ENCODE data around the gene PCDHGA1.
"Not testable (repeated sequence)": the region's sequence is repeated elsewhere in the genome, so short reads cannot be mapped to it uniquely, and the experiment has no call there.

PCDHGA1 gene

GRCh38 chr5:141371572-141372475 is 41.5 kb downstream of the PCDHGA1 start:
- no peak for DNase-seq (ENCODE audit: low read depth)
- no peak overlapping the region for H3K4me3 ChIP-seq (ENCODE audit: low read depth, low read length)
- TF ChIP-seq CTCF (conservative IDR thresholded peaks at IDR 0.05; ENCODE audit: low read depth, low read length) = no peak

DNA sequence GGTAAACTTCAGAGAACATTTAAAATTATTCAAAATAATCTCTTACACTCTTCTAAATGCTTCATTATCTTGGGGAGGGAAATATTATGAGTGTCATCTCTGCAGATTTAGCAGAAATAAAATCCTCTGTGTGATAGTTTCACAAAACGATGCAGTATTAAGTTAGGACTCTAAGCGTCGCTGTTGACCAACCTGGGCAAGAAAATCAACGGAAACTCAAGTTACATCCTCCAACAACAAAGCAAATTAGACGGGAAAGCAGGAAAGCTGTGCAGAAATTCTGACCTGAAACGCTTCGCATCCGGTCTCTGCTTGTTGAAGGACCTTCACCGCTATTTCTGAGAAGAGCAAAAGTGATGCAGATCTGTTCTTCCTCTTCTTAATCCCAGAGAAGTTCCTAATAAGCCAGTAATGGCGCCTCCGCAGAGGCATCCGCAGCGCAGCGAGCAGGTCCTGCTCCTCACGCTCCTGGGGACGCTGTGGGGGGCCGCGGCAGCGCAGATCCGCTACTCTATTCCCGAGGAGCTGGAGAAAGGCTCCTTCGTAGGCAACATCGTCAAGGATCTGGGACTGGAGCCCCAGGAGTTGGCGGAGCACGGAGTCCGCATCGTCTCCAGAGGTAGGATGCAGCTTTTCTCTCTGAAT is 43.5 kb downstream of the PCDHGA1 start, which contains the start of gene PCDHGA6:
TSS of gene PCDHGA6 (plus strand) at position 219 of the 645 bp plus-strand sequence. CDS start at position 412, 193 bp downstream.
- peak; percentile 58 for TF ChIP-seq CTCF (conservative IDR thresholded peaks at IDR 0.05; ENCODE audit: low read depth, low read length)
- peak within 1 kb of the TSS; percentile 32 for H3K4me3 ChIP-seq (ENCODE audit: low read depth, low read length)
- peak; percentile 50 for DNase-seq (ENCODE audit: low read depth)

DNA sequence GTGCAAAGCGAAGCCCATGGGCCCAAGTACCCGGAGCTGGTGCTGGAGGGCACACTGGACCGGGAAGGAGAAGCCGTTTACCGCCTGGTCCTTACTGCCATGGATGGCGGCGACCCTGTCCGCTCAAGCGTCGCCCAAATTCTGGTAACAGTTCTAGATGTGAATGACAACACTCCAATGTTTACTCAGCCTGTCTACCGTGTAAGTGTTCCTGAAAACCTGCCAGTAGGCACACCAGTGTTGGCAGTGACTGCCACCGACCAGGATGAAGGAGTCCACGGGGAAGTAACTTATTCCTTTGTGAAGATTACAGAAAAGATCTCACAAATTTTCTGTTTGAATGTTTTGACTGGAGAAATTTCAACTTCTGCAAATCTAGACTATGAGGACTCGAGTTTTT is 44.3 kb downstream of the PCDHGA1 start:
- DNase-seq (ENCODE audit: low read depth) = no peak
- H3K4me3 ChIP-seq (ENCODE audit: low read depth, low read length) = no peak overlapping the region
- no peak for TF ChIP-seq CTCF (conservative IDR thresholded peaks at IDR 0.05; ENCODE audit: low read depth, low read length)

GRCh38 chr5:141375444-141376155 is 45.3 kb downstream of the PCDHGA1 start:
- DNase-seq (ENCODE audit: low read depth); H3K4me3 ChIP-seq (ENCODE audit: low read depth, low read length): not testable (repeated sequence)

DNA sequence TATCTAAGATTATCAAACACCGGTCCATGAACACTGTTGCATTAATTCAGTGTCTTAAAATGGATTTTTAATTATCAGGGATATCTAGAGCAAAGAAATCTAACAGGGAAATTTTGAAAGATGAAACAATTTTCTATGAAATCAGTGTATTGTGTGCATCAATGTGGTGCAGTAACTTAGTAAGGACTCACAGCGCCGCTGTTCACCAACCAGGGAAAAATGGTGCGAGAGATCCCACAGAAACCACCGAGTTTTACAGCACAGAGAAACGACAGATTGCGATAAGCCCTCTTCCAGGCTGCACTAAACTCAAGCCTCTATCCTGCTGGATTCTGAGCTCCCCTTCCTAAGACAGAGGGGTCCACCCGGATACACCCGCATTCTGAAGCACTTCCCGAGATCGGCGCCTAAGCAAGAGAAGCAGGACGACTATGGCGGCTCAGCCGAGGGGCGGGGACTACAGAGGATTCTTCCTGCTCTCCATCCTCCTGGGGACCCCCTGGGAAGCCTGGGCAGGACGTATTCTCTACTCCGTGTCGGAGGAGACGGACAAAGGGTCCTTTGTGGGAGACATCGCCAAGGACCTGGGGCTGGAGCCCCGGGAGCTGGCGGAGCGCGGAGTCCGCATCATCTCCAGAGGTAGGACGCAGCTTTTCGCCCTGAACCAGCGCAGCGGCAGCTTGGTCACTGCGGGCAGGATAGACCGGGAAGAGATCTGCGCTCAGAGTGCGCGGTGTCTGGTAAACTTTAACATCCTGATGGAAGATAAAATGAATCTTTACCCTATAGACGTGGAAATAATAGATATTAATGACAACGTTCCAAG is 52.4 kb downstream of the PCDHGA1 start, which contains the start of gene PCDHGA7:
TSS of gene PCDHGA7 (plus strand) at position 274 of the 826 bp plus-strand sequence. CDS start at position 432, 158 bp downstream.
- peak; percentile 40 for DNase-seq (ENCODE audit: low read depth)
- H3K4me3 ChIP-seq (ENCODE audit: low read depth, low read length) = peak within 1 kb of the TSS; percentile 45
- TF ChIP-seq CTCF (conservative IDR thresholded peaks at IDR 0.05; ENCODE audit: low read depth, low read length) = peak; percentile 41

GRCh38 chr5:141383345-141383744 is 53.0 kb downstream of the PCDHGA1 start:
- TF ChIP-seq CTCF (conservative IDR thresholded peaks at IDR 0.05; ENCODE audit: low read depth, low read length) = no peak
- DNase-seq (ENCODE audit: low read depth) = no peak
- no peak overlapping the region for H3K4me3 ChIP-seq (ENCODE audit: low read depth, low read length)
